HG03521 (cell line): ENCODE data around the gene ANO9.
"Not testable (repeated sequence)": the region's sequence is repeated elsewhere in the genome, so short reads cannot be mapped to it uniquely, and the experiment has no call there.

Experiments used
- ATAC-seq: cut with Tn5 transposase; IDR thresholded peaks from one replicate; pipeline ENCODE4 v1.9.1; 2021; ENCODE audit warnings: mild to moderate bottlenecking, moderate library complexity; ENCODE audit not compliant: unreplicated experiment

ANO9 gene

GRCh38 chr11:471468-472145 is 29.8 kb upstream of the ANO9 start:
- ATAC-seq, result no peak

DNA sequence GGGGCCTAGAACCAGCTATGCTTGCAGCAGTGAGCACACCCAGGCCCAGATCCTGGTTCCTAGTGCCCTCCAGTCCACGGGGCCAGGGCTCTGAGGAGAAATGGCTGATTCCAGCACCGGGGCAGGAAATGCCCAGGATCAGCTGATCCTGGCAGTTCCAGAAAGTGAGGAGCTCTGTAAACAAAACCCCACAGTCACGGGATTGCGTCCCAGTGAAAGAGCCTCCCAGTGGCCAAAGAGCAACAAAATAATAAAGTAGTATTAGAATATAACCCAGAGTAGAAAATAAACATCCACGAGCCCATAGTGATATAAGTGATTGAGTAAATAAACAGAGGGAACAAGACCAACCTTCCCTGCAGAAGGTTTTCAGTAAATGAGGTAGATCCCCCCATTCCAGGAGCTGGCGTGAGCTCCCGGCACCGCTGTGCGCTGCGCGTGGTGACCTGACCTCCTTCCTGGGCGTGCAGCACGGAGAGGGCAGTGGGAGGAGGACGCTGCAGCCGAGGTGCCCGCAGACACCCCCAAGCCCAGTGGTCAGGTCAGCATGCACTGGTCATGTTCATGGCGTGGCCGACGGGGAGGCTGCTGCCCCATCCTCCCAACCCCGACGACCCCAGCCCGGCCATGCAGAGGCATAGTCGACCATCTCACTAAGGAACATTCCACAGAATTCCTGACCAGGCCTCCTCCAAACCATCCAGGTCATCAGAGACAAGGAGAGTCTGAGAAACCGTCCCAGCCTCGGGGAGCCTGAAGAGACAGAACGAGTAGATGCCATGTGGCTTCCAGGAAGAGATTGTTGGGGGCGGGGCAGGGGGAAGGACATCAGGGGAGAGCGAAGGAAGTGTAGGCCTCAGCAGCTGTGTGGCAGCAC is 28.1 kb upstream of the ANO9 start:
- no peak for ATAC-seq

DNA sequence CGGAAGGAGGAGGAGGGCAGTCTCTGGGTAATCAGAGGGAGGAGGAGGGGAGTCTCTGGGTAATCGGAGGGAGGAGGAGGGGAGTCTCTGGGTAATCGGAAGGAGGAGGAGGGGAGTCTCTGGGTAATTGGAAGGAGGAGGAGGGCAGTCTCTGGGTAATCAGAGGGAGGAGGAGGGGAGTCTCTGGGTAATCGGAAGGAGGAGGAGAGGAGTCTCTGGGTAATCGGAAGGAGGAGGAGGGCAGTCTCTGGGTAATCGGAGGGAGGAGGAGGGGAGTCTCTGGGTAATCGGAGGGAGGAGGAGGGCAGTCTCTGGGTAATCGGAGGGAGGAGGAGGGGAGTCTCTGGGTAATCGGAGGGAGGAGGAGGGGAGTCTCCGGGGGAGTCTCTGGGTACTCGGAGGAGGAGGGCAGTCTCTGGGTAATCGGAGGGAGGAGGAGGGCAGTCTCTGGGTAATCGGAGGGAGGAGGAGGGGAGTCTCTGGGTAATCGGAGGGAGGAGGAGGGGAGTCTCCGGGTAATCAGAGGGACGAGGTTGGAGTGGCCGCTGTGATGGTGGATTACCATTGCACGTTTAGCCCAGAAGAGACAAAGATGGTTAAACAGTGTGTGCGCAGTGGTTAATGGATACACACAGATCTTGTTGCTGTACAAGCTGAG is 27.3 kb upstream of the ANO9 start:
- not testable (repeated sequence) for ATAC-seq

- no peak for ATAC-seq
Observed at GRCh38 chr11:468493-468892, 26.7 kb upstream of the ANO9 start.

GRCh38 chr11:468036-468435 is 26.2 kb upstream of the ANO9 start:
- ATAC-seq, result no peak

- ATAC-seq, result no peak
Observed at GRCh38 chr11:465896-466530, 24.2 kb upstream of the ANO9 start.

DNA sequence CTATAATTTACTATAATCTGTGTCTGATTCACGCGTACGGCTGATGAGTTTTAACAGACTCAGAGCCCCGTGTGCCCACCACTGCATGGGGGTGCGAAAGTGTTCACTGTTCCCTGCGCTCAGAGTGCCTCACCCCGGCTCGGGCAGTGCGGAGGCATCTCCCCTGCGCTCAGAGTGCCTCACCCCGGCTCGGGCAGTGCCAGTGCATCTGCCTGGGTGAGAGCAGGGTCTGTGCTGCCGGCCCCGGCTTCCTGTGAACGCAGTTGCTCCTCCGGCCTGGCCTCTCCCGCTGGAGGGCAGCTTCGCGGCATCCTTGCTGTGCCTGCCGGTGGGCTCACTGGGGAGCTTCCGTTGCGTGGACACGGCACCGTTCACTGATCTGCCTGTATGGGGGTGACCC is 22.5 kb upstream of the ANO9 start:
- no peak for ATAC-seq

DNA sequence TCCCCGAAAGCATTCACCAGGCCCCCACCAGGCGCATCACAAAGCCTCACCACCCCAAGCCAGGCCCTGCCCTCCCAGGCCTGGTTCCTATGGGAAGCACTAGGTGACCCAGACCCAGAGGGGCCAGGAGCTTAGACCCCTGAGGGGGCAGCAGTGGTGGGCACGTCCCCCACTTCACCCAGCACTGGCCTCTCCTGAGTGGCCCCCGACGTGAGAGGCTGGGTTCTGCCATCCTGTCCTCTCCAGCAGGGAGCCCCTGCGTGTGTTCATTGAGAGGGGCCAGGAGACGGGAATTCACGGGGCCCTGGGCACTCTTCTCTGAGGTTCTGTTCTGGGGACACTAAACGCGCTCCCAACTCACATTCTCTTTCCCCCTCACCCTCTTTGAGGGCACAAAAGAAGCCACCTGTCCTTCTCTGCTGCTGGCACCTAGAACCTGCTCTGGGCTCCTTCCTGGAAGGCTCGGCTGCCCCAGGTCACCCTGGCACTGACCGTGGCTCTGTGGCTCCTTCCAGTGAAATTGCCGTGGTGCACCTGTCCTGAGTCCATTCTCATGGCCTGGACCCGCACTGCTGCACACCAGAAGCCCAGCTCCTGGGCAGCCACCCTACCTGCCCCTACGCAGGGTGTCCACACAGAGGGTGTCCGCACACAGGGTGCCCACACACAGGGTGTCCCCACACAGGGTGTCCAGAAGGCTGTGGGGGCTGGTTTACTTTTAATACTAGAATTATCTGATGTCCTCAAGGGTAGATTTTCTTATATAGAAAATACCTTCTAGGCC is 20.5 kb upstream of the ANO9 start:
- ATAC-seq, result no peak

DNA sequence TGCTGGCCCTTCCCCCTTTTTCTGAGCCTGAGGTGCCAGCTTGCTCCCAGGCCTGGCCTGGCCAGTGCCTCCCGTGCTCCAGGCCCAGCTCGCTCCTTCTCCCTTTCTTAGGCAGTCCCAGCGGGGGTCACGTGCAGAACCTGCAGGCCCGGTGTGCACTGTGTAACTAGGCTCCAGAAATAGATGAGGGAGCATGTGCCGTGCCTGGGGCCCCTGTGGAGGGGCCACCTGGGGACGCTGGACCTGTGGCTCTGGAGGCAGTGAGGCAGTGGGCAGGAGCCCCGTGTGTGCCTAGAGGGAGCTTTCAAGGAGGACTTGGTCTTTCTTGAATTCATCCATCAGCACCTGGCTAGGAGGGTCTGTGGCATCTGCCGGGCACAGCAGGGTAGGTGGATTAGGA is 19.8 kb upstream of the ANO9 start:
- ATAC-seq, result no peak

GRCh38 chr11:460331-461199 is 18.8 kb upstream of the ANO9 start:
- no peak for ATAC-seq

GRCh38 chr11:459511-460220 is 17.9 kb upstream of the ANO9 start:
- ATAC-seq, result no peak

DNA sequence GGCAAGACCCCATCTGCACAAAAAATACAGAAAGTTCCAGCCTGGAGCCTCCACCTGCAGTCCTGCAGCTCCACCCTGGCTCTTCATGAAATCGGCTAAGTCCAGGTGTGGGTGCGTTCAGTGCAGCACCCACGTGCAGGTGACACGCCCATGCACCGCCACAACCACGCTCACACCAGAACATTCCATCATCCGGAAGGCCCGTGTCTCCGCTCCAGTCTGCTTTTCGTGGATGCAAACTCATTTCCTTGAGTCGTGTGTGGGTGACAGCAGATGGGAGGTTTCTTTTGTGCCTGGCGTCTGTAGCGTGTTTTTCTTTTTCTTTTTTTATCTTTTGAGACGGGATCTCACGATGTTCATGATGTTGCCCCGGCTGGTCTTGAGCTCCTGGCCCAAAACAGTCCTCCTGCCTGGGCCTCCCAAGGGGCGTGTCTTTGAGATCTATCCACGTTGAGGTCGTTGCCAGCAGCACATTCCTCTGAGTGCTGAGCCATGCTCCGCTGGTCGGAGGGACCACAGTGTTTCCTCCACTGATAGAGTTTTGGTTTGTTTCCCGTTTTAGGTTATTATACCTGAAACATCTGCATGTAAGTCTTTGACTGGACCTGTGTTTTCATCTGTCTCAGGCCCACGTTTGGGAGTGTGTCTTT is 15.4 kb upstream of the ANO9 start:
- no peak for ATAC-seq

- no peak for ATAC-seq
Observed at GRCh38 chr11:456533-456932, 14.7 kb upstream of the ANO9 start.

DNA sequence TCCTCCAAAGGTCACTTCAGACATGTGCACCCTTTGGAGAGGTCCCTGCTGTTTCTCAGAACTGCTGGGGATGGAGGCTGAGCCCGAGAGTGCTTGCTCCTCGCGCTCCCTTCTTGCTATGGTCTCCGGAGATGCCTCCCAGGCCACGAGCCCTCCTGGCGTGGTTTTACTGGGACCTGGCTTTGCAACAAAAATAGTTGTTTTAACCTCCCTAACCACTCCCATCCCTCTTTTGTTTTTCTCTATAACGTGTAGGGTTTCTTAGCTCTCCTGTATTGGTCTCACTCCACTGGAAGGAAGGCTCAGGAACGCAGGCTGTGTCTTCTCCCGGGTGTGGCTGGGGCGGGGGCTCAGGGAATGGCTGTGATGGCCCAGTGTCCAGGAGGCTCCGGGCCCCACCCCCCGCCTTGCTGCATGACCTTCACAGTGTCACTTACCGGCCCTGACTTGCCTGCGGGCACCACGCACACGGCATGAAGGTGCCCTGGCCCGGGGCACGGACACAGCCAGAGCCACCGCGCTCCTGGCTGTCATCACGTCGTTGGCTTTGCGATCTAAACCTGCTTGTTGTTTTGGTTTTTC is 13.8 kb upstream of the ANO9 start:
- ATAC-seq, result no peak

DNA sequence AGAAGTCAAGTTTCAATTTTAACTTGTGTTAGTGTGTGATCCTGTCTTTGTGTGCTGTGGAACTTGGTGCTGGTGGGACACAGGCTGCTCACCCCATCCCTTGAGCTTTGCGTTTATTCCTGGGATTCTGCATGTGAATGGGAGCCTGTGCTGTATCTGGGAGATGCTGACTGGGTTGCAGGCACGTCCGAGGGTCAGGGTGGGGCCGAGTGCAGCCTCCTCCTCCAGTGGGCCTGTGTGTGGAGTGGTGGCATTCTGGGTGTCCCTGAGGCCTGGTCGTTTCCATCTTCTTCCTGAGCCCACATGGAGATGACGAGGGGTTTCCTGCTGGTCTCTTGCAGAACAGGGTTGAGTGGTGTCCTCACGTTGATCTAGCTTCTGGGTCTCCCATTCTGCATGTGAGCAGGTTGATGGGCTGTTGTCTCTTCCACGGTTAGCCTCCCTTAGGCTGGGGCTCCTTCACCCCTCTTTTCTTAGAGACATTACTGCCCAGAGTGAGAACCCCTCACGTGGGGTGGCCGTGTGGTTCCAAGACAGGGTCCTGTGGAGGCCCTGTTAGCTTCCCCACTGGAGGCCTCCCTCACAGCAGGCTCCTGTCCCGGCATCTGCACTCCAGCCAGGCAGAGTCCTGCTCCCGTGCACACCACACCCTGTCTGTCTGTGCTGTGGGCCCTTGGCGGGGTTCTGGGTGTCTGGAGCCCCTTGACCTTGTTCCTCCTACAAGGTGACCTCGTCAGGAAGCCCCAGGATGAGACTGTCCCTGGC is 13.2 kb upstream of the ANO9 start:
- no peak for ATAC-seq

DNA sequence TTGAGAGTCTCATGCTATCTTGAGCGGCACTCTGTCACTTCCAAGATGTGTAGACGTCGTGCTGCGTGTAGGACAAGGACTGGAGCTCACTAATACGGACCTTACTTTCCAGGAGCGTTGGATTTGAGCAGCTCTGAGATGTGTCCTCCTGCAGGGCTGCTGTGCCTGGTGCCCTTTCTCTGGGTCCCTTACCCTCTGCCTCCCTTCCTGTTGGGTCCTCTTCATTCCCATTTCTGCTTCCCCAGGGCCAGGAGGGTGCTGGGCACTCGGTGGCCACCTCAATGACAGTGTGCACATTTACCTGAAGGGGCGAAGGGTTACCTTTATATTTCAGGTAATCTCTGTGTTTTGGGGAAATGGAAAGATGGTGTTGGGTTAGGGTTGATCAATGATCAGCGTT is 12.2 kb upstream of the ANO9 start:
- no peak for ATAC-seq

- no peak for ATAC-seq
Observed at GRCh38 chr11:453564-453963, 11.8 kb upstream of the ANO9 start.
